Upper lobe of left lung (tissue), 6 donors: ENCODE measurements around the gene CARMIL1. TPM values are rescaled to one million over a fixed set of nuclear protein-coding genes. Genes with fewer than 3 reads are reported as not detected.

Source experiments
- ATAC-seq, 2 donors: fragments of 200-7000 bp; cut with Tn5 transposase; one replicate each; pipeline ENCODE4 v1.9.1; 2022; ENCODE audit warnings: mild to moderate bottlenecking in 2 of 2, moderate library complexity in 2 of 2; ENCODE audit not compliant: low FRiP score in 2 of 2
- DNase-seq, 2 donors: peaks; one replicate each; pipeline ENCODE4 v3.0.0-alpha.2; 2019 to 2020
- H3K27ac ChIP-seq, 4 donors: fragments of 200-600 bp; sonication (generic); one replicate each; pipeline ENCODE4 v1.5.1; 2016 to 2019
- H3K27me3 ChIP-seq, 4 donors: fragments of 200-600 bp; sonication (generic); one replicate each; pipeline ENCODE4 v1.5.1; 2017 to 2019
- H3K36me3 ChIP-seq, 4 donors: fragments of 200-600 bp; sonication (generic); one replicate each; pipeline ENCODE4 v1.5.1; 2016 to 2019
- H3K4me1 ChIP-seq, 4 donors: fragments of 200-600 bp; sonication (generic); one replicate each; pipeline ENCODE4 v1.5.1; 2018 to 2019
- H3K4me3 ChIP-seq, 4 donors: fragments of 200-600 bp; sonication (generic); one replicate each; pipeline ENCODE4 v1.5.1; 2017 to 2019; ENCODE audit warnings: mild to moderate bottlenecking in 2 of 4, moderate library complexity in 1 of 4
- H3K9me3 ChIP-seq, 4 donors: fragments of 200-600 bp; sonication (generic); one replicate each; pipeline ENCODE4 v1.5.1; 2018 to 2019
- CTCF ChIP-seq, 6 experiments: fragments of 450-650 bp in 4 of 6; fragments of 200-600 bp in 2 of 6; sonication (generic) in 2 of 6; IDR thresholded peaks; one replicate each; pipeline ENCODE4 v1.5.1; 2016 to 2019; ENCODE audit warnings: antibody characterized with exemption in 6 of 6
- EP300 ChIP-seq, 4 donors: sonication (generic); formaldehyde crosslinking; IDR thresholded peaks; one replicate each; pipeline ENCODE4 v1.5.1; 2017; ENCODE audit warnings: antibody characterized with exemption in 4 of 4, control low read depth in 2 of 4
- POLR2A ChIP-seq, 4 donors: fragments of 450-650 bp; IDR thresholded peaks; one replicate each; pipeline ENCODE4 v1.5.1; 2016 to 2017; ENCODE audit warnings: antibody characterized with exemption in 4 of 4, mild to moderate bottlenecking in 2 of 4
- POLR2AphosphoS5 ChIP-seq, 2 donors: sonication (generic); formaldehyde crosslinking; IDR thresholded peaks; one replicate each; pipeline ENCODE4 v1.5.1; 2017; ENCODE audit warnings: antibody characterized with exemption in 2 of 2
- WGBS, 2 donors: methylation state at CpG; one replicate each; pipeline ENCODE4 v1.1.5; 2017 to 2018; 5-methylcytosine and 5-hydroxymethylcytosine counted together
- total RNA-seq, 6 donors: library from RNA; depleted of rRNA in 4 of 6; stranded (reverse); fragments of >200 nt in 4 of 6; gene quantifications; one replicate each; pipeline versions ENCODE4 v1.1.0 to v1.2.1, GENCODE V29; 2016 to 2021
- donor health status: DM: no; HTN: no; CAD: no; lungs with moderate emphysema.
- donor health status: DM: no; HTN: yes; CAD: no; lungs with severe emphysema.

CARMIL1 gene
- total RNA-seq, 6 donors from 2014 or later = 19.8 to 78.6 (median 44.9) TPM

GRCh38 chr6:25629198-25629576 is 350.0 kb downstream of the CARMIL1 start:
- WGBS, 2 donors = 68 to 78% methylated on average over 4 of the region's 4 CpGs
- ATAC-seq = no peak
- H3K4me3 ChIP-seq = no peak overlapping the region

DNA sequence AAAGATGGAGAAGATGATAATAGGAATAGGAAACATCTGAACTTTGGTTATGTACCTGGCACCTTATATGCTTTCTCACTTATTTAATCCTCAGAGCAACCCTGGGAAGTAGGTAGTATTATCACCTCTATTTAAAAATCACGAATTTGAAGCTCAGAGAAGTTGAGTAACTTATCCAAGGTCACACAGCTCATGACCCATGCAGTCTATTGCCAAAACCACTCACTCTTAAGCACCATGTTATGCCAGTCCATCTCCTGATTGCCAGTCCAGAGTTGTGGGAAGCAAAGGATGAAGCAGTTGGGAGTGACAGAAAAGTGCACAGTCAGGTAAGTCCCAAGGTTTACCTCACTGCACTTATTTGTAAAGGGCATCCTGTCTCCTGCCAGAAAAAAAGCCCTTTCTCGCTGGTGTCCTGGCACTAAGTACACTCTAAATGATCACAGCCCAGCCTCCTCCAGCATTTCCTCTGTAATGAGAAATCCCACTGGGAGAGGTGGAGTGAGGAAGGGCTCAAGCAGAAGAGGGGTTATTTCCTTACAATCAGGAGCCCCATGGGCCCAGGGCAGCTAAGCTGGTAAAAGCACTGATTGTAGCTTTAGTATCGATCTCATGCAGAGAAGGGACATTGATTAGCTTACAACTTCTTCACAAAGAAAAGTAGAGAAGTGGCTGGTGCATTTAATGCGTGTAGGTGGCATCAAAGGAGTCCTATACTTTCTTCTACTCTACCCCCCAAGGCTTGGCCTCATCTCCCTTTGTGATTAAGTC is 351.5 kb downstream of the CARMIL1 start:
- H3K27ac ChIP-seq = no peak overlapping the region
- 56 to 64% methylated on average over 4 of the region's 4 CpGs for WGBS, 2 donors

More at GRCh38 chr6:25629198-25629576, 350.0 kb downstream of the CARMIL1 start:
- no peaks in the 10 kb centered on the region for H3K9me3 ChIP-seq
- DNase-seq = no peak
- no peak overlapping the region for H3K27ac ChIP-seq
- no peak for TF ChIP-seq POLR2AphosphoS5 (IDR thresholded peaks at IDR 0.05)
- TF ChIP-seq CTCF (IDR thresholded peaks at IDR 0.05) = no peak
- no peak for TF ChIP-seq POLR2A (IDR thresholded peaks at IDR 0.05)
- no peak for TF ChIP-seq EP300 (IDR thresholded peaks at IDR 0.05)
- no peaks in the 10 kb centered on the region for H3K4me1 ChIP-seq
- H3K27me3 ChIP-seq = no peaks in the 10 kb centered on the region
- H3K36me3 ChIP-seq = no peaks in the 10 kb centered on the region

DNA sequence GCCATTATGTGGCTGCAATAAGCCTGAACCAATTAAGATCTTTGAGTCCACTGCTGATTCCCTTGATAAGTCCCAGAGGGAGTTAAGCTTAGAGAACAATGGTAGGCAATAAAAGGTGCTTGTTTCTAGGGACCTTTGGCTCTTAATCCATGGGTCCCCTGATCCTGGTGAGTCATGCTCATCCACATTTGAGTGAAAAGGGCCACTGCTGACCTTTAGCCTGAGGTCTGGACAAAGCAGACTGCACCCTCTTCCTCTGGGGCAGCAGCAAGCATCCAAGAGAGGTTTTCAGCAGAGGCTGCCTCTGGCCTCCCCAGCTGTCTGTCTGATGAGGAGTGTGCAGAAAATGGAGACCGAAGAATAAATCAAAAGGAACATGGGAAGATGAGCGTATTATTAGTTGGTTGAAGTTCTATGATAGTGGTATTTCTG is 356.7 kb downstream of the CARMIL1 start:
- no peak overlapping the region for H3K27ac ChIP-seq

More for the DNA sequence above, 351.5 kb downstream of the CARMIL1 start:
- Histone ChIP-seq H3K4me1 (no peaks in the 10 kb centered on the region), H3K36me3 (no peaks in the 10 kb centered on the region), H3K4me3 (no peak overlapping the region), H3K27me3 (no peaks in the 10 kb centered on the region), H3K9me3 (no peaks in the 10 kb centered on the region)
- TF ChIP-seq POLR2A (IDR thresholded peaks at IDR 0.05) = no peak
- no peak for ATAC-seq
- DNase-seq = no peak

DNA sequence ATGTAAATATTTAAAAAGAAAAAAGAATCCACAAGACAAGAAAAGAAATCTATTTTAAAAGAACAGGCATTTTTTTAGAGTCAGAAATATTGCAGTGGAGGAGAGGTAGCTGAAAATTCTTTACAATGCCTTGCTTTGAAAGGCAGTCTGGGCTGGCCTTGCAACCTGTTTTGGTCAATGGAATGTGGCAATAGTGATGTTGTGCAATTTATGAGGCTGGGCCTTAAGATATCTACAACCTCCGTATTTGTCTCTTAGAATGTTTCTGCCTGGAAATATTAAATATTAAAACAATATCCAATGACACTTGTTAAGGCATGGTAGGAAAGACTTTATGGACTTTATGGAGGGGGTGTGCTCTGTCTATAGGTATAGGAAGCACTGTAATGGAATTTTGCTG is 358.0 kb downstream of the CARMIL1 start:
- no peaks in the 10 kb centered on the region for H3K9me3 ChIP-seq
- ATAC-seq (no peak), DNase-seq (no peak)
- no peaks in the 10 kb centered on the region for H3K36me3 ChIP-seq
- H3K4me1 ChIP-seq = no peaks in the 10 kb centered on the region
- WGBS, 2 donors = 29 to 57% methylated on average over 1 of the region's 1 CpG
- H3K27ac ChIP-seq = no peak overlapping the region
- H3K27me3 ChIP-seq = no peaks in the 10 kb centered on the region
- TF ChIP-seq POLR2A (IDR thresholded peaks at IDR 0.05) (no peak), CTCF (IDR thresholded peaks at IDR 0.05) (no peak), EP300 (IDR thresholded peaks at IDR 0.05) (no peak), POLR2AphosphoS5 (IDR thresholded peaks at IDR 0.05) (no peak)
- H3K4me3 ChIP-seq = no peak overlapping the region

More for the DNA sequence above, 356.7 kb downstream of the CARMIL1 start:
- DNase-seq (no peak), ATAC-seq (no peak)
- 95 to 96% methylated on average over 2 of the region's 2 CpGs for WGBS, 2 donors
- H3K36me3 ChIP-seq = no peaks in the 10 kb centered on the region
- no peaks in the 10 kb centered on the region for H3K27me3 ChIP-seq
- no peak overlapping the region for H3K4me3 ChIP-seq
- no peaks in the 10 kb centered on the region for H3K4me1 ChIP-seq
- no peak for TF ChIP-seq CTCF (IDR thresholded peaks at IDR 0.05)
- no peak for TF ChIP-seq POLR2A (IDR thresholded peaks at IDR 0.05)
- no peak for TF ChIP-seq POLR2AphosphoS5 (IDR thresholded peaks at IDR 0.05)
- no peak for TF ChIP-seq EP300 (IDR thresholded peaks at IDR 0.05)
- no peaks in the 10 kb centered on the region for H3K9me3 ChIP-seq

DNA sequence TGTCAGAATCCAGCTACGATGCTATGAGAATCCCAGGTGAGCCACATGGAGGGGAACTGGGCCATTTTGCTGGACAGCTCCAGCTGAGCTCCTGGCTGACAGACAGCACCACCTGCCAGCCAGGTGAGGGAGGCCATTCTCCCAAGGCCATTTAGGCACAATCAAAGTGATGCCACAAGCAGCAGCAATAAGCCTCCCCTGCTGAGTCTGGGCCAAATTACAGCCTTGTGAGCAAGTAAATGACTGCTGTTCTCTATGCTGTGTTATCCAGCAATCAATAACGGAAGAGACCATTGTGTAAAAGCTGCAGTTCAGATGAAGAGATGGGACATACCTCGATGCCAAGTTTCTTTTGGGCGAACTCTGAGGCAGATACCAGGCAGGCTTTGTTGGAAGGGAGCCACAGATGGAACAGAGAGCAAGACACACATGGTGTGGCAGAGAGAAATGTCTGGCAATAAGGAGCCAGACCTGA is 358.8 kb downstream of the CARMIL1 start:
- Histone ChIP-seq H3K27ac (no peak overlapping the region), H3K9me3 (no peaks in the 10 kb centered on the region), H3K36me3 (no peaks in the 10 kb centered on the region), H3K4me1 (no peaks in the 10 kb centered on the region), H3K27me3 (no peaks in the 10 kb centered on the region), H3K4me3 (no peak overlapping the region)
- 60 to 73% methylated on average over 4 of the region's 4 CpGs for WGBS, 2 donors
- TF ChIP-seq POLR2AphosphoS5 (IDR thresholded peaks at IDR 0.05) (no peak), EP300 (IDR thresholded peaks at IDR 0.05) (no peak), CTCF (IDR thresholded peaks at IDR 0.05) (no peak), POLR2A (IDR thresholded peaks at IDR 0.05) (no peak)
- ATAC-seq (no peak), DNase-seq (no peak)
